Measurements from ENCODE around the gene LORICRIN.

Gene LORICRIN, protein sequence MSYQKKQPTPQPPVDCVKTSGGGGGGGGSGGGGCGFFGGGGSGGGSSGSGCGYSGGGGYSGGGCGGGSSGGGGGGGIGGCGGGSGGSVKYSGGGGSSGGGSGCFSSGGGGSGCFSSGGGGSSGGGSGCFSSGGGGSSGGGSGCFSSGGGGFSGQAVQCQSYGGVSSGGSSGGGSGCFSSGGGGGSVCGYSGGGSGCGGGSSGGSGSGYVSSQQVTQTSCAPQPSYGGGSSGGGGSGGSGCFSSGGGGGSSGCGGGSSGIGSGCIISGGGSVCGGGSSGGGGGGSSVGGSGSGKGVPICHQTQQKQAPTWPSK

DNA sequence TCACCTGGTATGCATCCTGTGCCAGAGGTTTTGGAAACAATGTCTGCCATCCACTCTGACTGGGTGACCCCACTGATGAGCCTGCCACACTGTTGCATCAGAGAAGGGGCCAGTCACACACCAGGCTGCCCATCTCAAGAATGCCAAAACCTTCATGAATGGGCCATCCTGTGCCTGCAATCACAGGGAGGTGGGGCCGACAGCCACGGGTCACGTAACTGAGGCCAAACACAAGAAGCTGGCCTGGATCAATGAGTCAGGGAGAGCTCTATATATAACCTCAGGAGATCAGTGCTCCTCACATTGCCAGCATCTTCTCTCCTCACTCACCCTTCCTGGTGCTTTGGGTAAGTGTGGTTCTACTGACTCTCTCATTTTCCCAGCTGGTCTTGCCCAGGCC, at the start of gene LORICRIN:
TSS of gene LORICRIN (plus strand) at position 301 of the 400 bp plus-strand sequence. CDS start 1,263 bp downstream, outside the sequence.
- no peak for DNase-seq

DNA sequence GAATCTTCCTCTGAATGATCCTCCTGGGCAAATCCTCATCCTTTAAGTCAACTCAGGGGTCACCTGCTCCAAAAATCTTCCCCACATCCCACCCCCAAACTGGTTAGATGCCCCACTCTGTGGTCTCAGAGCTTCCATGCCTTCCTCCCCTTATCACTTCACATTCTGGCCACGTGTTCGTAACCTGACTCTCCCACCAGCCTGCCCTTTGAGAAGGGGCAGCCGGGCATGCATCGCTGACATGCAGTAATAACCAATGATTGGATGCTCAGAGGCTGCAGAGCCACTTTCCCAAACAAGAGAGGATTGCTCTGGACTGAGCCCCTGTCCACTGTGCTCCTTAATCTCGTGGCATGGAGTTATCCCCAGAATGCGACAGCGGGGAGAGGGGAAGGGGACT, 49.3 kb upstream of the LORICRIN start:
- DNase-seq, result no peak

DNA sequence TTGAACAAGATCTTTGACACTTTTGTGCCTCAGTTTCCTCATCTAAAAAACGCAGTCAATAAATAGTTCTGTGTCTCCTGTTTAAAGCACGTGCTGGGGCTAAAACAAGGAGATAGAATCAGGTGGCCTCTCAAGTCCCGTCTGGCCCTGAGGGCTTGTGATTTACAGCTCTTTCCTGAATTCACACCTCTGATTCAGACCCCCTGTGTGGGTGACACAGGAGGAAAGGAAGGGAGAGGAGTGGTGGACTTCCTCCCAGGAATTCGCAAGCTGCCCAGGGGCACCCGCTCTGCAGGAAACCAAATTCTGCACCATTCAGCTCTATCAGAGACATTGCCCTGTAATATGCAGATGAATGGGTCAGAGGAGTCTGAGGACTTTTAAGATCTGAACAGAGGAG, 47.3 kb upstream of the LORICRIN start:
- no peak for DNase-seq

DNA sequence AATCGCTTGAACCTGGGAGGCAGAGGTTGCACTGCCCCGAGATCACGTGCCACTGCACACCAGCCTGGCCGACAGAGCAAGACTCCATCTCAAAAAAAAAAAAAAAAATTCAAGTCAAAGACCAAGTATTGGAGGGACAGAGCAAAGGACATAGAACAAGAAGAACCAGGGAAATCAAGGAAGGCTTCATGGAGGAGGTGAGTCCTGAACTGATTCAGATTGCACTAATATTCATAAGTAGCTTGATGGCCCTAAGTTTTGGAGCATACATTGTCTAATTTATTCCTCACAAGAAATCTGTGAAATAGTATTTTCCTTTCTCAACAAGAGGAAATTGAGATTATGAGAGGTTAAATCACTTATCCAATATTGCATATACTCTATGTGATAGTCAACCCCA, 46.0 kb upstream of the LORICRIN start:
- no peak for DNase-seq

DNA sequence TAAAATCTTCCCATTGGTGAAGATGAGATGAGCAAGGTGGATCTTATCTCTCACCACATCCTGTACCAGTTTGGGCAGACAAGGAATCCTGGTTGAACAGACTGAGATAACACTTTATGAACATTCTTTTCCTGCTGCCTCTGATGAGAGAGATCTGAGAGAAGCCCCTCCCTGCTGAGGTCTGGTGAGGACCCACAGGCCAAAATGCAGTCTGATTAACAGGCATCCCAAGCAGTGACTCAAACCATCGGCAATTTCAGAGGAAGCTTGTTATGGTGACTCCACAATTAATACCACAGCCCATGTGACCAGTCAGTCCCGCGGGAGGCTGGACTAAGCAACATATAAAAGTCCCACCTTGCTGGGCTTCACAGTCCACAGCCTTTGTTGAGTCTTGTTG, 42.3 kb upstream of the LORICRIN start, which contains the start of gene PRR9:
TSS of gene PRR9 (plus strand) at position 373 of the 400 bp plus-strand sequence. CDS start 561 bp downstream, outside the sequence.
- DNase-seq, result no peak

DNA sequence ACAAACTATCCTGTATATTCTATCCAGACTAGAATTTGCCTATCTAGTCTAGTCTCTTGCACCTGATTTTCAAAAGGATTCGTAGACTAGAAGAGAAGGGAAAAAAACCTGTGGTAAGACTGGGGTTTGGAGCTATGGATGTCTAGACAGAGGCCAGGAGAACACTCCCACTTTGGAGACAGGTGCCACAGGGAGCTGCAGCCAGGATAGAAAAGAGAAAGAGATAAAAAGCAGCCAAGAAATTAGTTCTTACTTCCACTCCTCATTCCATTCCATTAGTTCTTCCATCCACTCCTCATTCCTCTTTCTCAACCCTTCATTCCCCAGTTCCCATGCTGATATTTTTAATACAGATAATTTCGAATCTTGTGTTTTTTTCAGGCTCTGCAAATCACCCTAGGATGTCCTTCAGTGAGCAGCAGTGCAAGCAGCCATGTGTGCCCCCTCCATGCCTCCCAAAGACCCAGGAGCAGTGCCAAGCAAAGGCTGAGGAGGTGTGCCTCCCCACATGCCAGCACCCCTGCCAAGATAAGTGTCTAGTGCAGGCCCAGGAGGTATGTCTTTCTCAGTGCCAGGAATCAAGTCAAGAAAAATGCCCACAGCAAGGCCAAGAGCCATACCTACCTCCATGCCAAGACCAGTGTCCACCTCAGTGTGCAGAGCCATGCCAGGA, 41.6 kb upstream of the LORICRIN start:
- no peak for DNase-seq

DNA sequence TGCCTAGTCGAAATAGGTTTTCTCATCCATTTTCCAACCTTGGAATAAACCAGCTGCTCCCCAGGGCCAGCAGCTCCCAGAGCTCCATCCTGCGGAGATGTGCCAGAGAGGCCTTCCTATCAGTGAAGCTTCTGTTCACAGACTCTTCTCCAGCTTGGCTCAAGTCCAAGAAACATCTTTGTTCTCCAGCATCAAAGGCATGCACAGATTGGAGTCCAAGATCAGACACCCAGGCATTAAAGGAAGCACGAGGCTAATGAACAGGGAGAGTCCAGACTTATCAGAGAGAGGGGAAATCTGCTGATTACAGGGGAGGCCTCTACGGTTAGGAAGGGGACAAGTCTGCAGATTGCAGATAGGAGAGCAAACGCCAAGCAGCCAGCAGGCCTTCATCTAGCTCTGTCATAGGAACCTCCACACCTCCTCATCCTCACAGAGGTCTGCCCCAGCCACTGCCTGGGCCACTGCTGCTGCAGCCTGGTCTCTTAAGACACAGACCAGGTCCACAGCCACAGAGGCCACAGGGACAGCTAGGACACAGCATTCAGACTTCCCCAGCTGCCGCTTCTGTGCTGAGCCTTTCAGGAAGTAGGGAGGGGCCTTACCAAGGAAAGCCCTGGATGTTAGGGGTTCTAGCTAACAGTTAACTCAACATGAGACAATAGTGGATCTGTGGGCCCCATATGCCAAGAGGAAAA, 38.7 kb upstream of the LORICRIN start:
- DNase-seq, result no peak

DNA sequence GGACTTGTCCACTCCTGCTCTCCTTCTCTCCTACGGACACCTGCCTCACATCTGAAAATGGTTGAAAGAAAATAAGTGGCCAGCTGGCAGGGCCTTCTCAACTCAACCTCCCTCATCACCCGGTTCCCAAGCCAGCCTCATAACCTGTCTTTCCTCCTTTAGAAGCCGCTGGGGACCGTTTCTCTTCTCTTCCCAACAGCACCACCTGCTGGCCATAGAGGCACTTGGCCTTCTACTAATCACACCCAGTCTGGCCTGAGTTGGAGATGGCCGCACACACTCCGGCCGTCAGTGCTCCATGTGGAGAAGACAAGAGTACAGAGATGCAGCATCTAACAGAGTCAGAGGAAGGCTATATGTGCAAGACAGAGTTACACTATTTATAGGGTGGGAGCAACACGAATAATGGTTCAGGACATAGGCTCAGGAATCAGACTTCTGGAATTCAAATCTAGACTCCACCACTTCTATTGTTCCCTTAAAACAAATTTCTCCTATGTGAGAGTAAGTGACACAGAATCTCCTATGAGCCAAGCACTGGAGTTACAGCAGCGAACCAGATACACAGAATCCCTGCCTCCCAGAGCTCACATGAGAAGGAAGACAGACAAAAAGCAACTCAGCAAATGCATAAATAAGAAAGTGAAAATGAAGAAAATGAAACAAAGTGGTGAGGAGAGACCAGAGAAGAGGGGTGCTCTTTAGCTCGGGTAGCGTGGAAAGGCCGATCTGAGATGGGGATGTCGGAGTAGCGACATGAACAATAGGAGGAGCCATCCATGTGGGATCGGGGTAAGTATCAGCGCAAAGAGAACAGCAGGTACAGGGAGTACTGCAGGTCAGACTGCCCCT, 36.2 kb upstream of the LORICRIN start:
- DNase-seq, result peak; percentile 47

DNA sequence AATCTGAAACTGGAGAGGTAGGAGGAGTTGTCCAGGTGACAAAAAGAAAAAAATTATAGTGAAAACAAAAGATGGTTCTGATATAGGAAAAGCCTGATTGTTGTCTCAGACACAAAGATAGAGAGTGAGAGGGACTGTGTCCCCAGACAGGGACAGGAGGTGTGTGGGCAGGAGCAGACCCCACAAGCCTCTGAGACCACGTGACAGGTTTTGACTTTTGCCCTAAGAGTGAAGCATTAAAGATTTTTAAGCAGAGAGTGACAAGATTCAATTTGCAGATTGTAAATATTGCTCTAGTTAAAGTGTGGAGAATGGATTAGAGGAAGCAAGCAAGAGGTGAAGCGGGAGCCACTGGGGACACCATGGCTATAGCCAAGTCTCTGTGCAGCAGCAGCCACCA, 31.7 kb upstream of the LORICRIN start:
- no peak for DNase-seq

DNA sequence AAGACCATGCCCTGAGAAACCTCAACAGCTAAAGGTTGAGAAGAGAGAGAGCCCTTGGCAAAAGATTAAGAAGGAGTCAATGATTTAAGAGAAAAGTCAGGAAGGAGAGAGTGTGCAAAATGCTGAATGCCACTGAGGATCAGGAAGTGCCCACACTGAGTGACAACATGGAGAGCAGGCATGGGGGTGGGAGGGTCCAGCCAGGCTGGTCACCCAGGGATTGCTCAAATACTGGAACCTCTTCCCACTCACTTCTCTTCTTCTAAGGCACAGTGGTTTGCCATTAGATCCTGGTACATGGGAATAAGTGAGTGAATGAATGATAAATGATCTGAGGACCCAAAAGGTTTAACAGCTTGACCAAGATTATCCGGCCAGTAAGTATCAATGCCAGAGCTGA, 31.0 kb upstream of the LORICRIN start:
- no peak for DNase-seq

DNA sequence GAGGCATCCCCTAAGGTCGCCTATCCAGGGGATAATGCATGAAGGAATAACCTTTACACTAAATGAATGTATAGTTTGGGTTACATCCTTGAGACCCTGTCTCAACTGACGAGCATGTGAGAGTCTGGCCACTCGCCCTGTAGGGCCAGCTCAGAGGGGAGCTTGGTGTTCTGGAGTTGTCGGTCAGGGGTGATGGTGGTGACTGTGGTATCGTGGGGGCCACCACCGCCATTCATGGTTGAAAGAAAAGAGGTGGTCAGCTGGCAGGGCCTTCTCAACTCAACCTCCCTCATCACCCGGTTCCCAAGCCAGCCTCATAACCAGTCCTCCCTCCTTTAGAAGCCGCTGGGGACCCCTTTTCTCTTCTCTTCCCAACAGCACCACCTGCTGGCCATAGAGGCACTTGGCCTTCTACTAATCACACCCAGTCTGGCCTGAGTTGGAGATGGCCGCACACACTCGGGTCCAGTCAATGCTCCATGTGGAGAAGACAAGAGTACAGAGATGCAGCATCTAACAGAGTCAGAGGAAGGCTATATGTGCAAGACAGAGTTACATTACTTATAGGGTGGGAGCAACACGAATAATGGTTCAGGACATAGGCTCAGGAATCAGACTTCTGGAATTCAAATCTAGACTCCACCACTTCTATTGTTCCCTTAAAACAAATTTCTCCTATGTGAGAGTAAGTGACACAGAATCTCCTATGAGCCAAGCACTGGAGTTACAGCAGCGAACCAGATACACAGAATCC, 30.2 kb upstream of the LORICRIN start:
- peak; percentile 12 for DNase-seq

DNA sequence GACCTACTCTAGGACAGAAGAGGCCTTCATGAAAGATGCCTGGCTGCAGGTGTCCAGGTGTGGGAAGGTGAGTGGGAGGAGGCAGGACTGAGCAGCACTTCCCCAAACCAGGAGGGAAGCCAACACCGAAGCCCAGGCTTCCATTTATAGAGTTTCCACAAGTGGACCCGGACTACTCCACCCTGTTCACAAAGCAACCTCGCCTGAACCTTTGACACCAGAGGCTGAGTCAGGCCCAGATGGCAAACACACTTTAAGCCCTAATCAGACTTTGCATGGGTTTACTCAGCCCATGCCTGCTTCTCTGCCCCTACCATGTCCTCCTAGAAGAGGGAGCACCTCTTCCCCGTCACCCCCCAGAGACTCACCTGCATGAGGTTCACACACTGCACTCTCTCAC, 28.1 kb upstream of the LORICRIN start:
- no peak for DNase-seq

DNA sequence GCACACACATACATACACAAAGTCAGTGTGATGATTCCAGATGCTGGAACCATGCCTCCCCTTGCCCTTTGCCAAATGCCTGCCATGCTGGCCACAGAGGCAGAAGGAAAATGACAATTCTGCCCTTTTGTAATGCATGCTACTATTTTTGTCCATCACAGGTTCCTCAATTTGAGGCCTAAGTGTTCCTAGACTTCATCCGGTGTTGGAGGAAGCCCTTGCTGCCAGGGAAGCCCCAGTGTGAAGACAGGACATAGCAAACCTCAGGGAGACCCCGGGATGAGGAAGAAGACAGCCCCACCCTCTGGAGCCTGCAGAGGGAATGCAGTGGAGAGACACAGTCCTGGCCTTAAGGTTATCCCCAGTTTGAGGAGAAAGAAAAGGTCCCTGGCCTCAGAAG, 27.7 kb upstream of the LORICRIN start:
- no peak for DNase-seq

DNA sequence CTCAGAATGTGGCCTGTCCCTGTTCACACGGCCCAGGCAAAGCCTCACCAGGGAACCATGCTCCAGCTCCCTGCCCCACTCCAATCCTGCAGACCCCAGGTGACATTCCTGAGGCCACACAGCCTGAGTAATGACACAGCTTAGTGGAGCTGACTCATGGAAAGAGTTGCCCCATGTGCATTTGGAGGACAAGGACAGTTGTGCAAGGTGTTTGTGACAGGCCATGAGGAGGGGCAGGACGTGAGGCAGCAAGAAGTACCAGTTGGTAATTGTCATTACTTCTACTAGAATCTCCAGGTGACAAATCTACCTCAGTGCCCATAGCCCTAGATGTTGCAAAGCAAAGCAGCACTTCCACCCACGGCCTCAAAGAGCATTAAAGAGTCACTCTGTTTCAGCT, 26.9 kb upstream of the LORICRIN start:
- DNase-seq, result no peak

DNA sequence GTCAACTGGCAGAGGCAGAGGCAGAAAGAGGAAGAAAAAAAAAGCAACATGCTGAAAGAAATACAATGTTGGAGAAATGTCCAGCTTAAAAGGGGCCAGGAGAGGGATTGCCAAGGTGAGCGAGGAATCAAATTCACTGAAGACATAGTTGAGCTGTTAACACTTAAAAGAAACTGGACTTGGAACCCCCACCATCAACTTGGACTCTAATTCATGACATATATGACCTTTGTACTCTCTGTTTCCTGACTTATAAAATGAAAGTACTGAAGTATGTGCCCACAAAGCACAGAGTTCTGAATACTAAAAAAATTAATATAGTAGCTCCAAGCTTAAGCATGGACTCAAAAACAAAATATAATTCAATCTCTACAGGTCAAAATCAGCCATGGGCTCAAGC, 26.0 kb upstream of the LORICRIN start:
- DNase-seq, result no peak

DNA sequence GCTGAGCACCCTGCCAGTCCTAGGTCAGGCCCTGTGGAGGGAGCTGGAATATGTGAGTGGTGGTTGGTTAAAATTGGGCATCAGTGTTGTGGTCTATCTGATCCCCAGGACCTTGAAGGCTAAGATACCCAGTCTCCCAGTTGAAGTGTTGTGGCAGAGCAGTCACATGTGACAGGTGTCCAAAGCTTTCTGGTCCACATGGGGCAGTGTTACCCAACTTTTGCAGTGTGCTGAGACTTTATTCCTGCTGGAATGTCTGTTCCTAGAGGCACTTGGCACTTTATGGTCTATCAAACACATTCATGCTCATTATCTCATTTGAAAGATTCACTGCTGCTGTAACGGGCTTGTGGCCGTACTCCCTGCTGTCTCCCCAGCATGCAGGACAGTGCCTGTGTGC, 21.0 kb upstream of the LORICRIN start:
- DNase-seq, result no peak

DNA sequence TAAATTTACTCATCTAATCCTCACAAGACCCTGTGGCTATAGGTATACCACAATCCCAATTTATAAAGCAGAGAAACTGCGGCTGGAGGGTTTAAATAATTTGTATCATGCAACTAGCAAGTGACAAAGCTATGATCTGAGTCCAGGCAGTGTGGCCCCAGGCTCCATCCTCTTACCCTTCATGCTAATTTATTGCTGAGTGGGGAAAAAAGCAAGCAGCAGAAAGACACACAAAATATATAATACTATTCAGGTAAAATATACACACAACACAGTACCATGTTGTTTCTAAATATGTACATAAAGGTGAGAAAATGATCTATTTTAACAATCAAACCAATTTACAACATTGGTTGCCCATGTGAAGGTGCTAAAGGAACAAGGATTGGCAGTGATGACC, 17.3 kb upstream of the LORICRIN start:
- DNase-seq, result no peak

DNA sequence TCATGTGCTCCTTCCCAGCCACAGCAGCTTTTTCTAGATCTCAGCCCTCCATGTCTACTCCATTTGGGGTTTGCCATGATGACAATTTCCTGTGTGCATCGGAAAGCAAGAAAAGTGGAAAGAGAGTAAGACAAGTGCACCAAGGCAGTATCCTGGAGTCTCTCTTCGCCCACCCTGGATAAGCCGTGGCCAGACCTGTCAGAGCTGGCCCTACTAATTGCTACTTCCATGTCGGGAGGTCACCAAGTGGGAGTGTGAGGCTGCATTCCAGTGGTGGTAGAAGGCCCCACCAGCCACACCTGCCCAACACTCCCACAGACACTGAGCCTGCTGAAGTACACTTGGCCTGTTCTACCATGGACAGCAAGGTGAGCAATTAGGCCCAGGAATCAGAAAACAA, 14.0 kb upstream of the LORICRIN start:
- DNase-seq, result no peak

DNA sequence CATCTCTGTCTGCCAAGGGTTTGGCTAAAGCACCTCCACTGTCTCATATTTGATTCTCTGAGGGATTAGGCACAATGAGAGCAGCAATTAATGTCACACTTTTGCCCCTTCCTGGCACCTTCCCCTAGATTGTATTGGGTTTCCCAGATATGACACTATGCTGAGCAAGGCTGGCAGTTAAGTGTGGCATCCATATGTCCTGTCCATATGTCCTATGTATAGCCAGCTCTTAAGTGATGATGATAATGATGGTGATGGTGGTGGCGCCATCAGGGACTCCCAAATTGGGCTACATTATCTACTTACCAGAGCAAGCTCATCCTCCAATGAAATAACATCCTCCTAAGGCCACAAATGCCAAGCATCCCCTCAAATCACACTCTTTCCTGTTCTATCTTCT, 13.5 kb upstream of the LORICRIN start:
- DNase-seq, result no peak

DNA sequence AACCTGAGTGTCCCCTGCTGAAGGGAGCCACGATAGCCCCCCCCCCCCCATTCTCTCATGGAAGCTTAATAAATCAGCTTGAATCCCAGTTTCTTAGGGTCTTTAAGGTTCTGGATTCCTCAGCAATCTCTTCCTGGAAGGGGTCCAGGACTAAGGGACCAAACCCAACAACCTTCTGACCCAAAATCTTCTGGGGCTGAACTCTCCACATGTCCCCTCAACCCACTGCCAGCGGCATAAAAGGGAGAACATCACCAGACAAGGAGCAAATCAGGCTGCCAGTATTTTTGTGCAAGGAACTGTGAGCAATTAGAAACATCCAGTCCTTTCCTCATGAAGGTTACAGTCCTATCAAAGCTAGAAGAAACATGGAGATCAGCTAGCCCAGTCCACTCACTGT, 12.7 kb upstream of the LORICRIN start:
- DNase-seq, result no peak

DNA sequence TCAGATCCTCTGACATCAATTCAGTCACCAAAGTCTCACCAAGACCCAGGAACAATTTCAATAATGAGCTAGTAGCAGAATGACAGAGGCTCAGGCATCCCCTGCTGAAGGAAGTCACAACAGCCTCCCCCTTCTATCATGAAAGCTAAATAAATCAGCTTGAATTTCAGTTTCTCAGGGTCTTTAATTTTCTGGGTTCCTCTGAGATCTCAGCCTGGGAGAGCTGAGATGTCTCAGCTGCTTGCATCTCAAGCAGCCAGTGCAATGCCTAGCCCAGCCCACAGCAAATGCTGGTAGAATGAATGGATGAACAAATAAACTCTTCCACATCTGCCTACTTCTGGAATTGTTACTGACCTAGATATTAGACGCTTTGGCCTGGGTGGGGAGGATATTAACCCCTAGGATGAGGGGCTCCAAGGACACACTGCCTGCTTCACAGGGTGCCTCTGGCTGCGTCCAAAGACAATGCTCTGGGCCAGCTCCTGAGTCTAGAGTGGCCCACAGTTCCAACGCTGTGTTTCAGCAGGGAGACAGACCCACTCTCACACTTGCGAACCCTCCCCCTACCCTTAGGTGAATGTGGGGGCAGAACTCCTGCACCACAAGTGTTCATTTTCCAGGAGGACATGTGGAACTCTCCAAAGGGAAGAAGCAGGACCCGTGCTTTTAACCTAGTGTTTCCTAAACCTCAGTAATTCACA, 11.2 kb upstream of the LORICRIN start:
- no peak for DNase-seq

DNA sequence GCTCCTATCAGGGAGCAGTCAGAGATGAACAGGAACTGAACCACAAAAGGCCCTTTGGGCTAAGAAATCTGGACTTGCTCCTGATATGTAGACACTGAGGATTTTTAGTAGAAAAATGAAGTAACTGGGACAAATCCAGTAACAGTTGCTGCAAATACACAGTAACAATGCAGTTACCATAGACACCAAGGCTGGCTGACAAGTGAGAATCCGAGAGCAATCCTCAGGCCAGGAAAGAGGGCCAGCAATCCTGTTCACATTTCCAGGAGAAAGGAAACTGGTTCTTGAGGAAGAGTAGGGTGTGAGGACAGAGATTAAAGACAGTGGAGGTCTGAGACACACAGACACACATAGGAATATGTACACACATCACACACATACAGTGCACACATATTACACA, 9.3 kb upstream of the LORICRIN start:
- DNase-seq, result no peak
